CD4-positive, CD25-positive, alpha-beta regulatory T cell (primary cell): ENCODE data around the gene EPHA7. TPM values are rescaled to one million over a fixed set of nuclear protein-coding genes. Genes with fewer than 3 reads are reported as not detected.

Experiments used
- ATAC-seq, 2 donors: fragments of 150-1000 bp; cut with Tn5 transposase; one replicate each; pipeline ENCODE4 v1.10.0; 2021; ENCODE audit warnings: low read depth in 2 of 2, moderate number of reproducible peaks in 2 of 2, moderate library complexity in 1 of 2
- DNase-seq, 3 donors: peaks; one replicate each; pipeline versions ENCODE4 v3.0.0 to v3.0.0-alpha.2; 2012 to 2022; ENCODE audit warnings: mixed read lengths in 1 of 3
- H3K27ac ChIP-seq: one replicate; pipeline ENCODE4 v1.7.0; 2013; ENCODE audit warnings: mild to moderate bottlenecking, low read length; ENCODE audit not compliant: insufficient read depth, poor library complexity, severe bottlenecking
- H3K27me3 ChIP-seq: one replicate; pipeline ENCODE4 v1.7.0; 2013; ENCODE audit warnings: low read length; ENCODE audit not compliant: control insufficient read depth, insufficient read depth
- H3K36me3 ChIP-seq: one replicate; pipeline ENCODE4 v1.7.0; 2013; ENCODE audit warnings: mild to moderate bottlenecking, low read length, moderate library complexity; ENCODE audit not compliant: control insufficient read depth, insufficient read depth
- H3K4me1 ChIP-seq: 2 replicates; pipeline ENCODE4 v1.7.0; 2013; ENCODE audit warnings: mild to moderate bottlenecking, low read length; ENCODE audit not compliant: insufficient read depth, control insufficient read depth, poor library complexity, severe bottlenecking
- H3K4me3 ChIP-seq: one replicate; pipeline ENCODE4 v1.7.0; 2013; ENCODE audit warnings: low read depth, mild to moderate bottlenecking, low read length, moderate library complexity
- H3K9me3 ChIP-seq, 2 experiments: 1 replicate in 1 of 2; 2 replicates in 1 of 2; pipeline ENCODE4 v1.7.0; 2013; ENCODE audit warnings: low read length in 2 of 2, mild to moderate bottlenecking in 1 of 2, moderate library complexity in 1 of 2; ENCODE audit not compliant: control insufficient read depth in 2 of 2
- H3K27ac Mint-ChIP-seq, 3 donors: one replicate each; pipeline ENCODE4 v1.8.0; 2020 to 2022; ENCODE audit warnings: mild to moderate bottlenecking in 3 of 3, mixed read lengths in 3 of 3, moderate library complexity in 2 of 3
- H3K27me3 Mint-ChIP-seq: one replicate; pipeline ENCODE4 v1.8.0; 2022; ENCODE audit warnings: mild to moderate bottlenecking, mixed read lengths
- H3K36me3 Mint-ChIP-seq: one replicate; pipeline ENCODE4 v1.8.0; 2020; ENCODE audit warnings: mixed read lengths
- H3K4me1 Mint-ChIP-seq, 4 donors: one replicate each; pipeline ENCODE4 v1.8.0; 2020 to 2022; ENCODE audit warnings: mixed read lengths in 4 of 4, mild to moderate bottlenecking in 1 of 4
- H3K4me3 Mint-ChIP-seq, 4 donors: one replicate each; pipeline ENCODE4 v1.8.0; 2020 to 2022; ENCODE audit warnings: mild to moderate bottlenecking in 4 of 4, mixed read lengths in 4 of 4, moderate library complexity in 3 of 4
- H3K9me3 Mint-ChIP-seq, 7 donors: one replicate each; pipeline ENCODE4 v1.8.0; 2020 to 2022; ENCODE audit warnings: mixed read lengths in 7 of 7, mild to moderate bottlenecking in 3 of 7, moderate library complexity in 2 of 7
- polyA plus RNA-seq, 4 donors: library from polyadenylated mRNA; unstranded; fragments of 300-500 nt; fragmentation: Illumina TruSeq; gene quantifications; one replicate each; pipeline ENCODE4 v1.2.3, GENCODE V29; 2021
- total RNA-seq: library from RNA; stranded (reverse); gene quantifications from one replicate; pipeline ENCODE4 v1.2.3, GENCODE V29; 2022

The EPHA7 gene
- total and polyA plus RNA-seq, 5 donors from 2014 or later = not detected

DNA sequence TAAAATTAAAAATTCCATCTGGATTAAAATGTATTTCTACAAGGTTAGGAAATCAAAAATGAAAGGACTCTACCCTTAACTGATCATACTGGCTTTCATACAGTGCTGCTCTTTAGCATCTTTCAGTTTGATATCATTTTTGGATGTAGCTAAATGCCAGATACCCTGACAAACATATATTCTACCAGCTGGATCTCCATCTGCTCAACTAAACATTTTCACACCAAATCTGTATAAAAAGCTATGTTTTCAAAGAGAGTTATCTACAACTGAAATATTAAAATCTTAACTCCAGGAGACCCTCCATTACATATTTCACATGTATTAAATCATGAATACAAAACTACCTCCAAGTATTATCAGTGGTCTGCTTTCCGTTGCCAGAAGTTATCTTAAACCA lies 95.7 kb downstream of the EPHA7 start:
- Histone ChIP-seq H3K27ac (no peak overlapping the region), H3K36me3 (no peaks in the 10 kb centered on the region), H3K4me3 (no peak overlapping the region), H3K27me3 (no peaks in the 10 kb centered on the region), H3K9me3 (no peaks in the 10 kb centered on the region), H3K4me1 (no peaks in the 10 kb centered on the region)
- Mint-ChIP-seq H3K9me3 (peaks cover 0 to 9% (median 4%) of the 10 kb centered on the region in 7 donors), H3K4me1 (no peaks in the 10 kb centered on the region), H3K27ac (no peak overlapping the region), H3K4me3 (no peak overlapping the region), H3K36me3 (no peaks in the 10 kb centered on the region), H3K27me3 (no peaks in the 10 kb centered on the region)
- DNase-seq (no peak), ATAC-seq (no peak)

DNA sequence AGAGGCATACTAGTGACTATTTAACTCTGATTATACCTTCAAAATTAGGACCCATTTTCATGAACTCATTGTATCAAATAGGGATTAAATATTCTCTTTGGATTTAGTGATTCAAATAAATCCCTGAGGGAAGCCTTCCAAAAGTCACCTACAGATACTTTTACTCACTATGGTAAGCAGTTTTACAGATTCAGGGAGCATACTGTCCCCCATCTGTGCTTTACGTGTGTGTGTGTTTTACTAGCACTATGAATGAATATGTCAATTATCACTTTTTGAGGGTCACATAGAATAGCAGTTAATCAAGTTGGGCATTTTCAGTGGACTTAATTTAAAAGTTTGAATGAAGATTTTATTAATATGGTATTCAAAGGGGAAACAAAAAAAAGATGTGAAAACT lies 96.7 kb downstream of the EPHA7 start:
- H3K27me3 ChIP-seq = no peaks in the 10 kb centered on the region
- H3K4me1 Mint-ChIP-seq = no peaks in the 10 kb centered on the region
- ATAC-seq = no peak
- H3K4me3 ChIP-seq = no peak overlapping the region
- H3K9me3 Mint-ChIP-seq = peaks cover 0 to 9% (median 3%) of the 10 kb centered on the region in 7 donors
- no peaks in the 10 kb centered on the region for H3K36me3 Mint-ChIP-seq
- H3K4me1 ChIP-seq = no peaks in the 10 kb centered on the region
- no peak overlapping the region for H3K4me3 Mint-ChIP-seq
- no peaks in the 10 kb centered on the region for H3K27me3 Mint-ChIP-seq
- DNase-seq = no peak
- no peak overlapping the region for H3K27ac Mint-ChIP-seq
- H3K36me3 ChIP-seq = no peaks in the 10 kb centered on the region
- H3K9me3 ChIP-seq = no peaks in the 10 kb centered on the region
- no peak overlapping the region for H3K27ac ChIP-seq

DNA sequence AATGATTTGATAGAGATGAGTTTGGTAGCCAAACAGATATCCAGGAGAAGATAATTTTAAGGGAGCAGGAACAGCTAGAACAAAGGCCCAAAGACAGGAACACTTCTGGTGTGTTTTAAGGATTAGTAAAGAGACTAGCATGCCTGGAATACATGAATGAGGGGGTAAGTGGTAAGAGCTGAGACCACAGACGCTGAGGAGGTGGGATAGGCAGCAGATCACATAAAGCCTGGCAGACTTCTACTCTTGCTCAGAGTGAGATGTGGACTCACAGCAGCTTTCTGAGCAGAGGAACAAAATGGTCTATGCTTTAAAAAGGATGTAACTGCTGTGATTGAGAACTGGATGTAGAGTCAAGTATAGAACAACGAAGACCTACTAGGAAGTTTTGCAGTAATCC lies 100.1 kb downstream of the EPHA7 start:
- Mint-ChIP-seq H3K9me3 (peaks cover 0 to 15% (median 1%) of the 10 kb centered on the region in 7 donors), H3K36me3 (no peaks in the 10 kb centered on the region), H3K4me3 (no peak overlapping the region), H3K4me1 (no peaks in the 10 kb centered on the region), H3K27ac (no peak overlapping the region), H3K27me3 (no peaks in the 10 kb centered on the region)
- no peaks in the 10 kb centered on the region for H3K27me3 ChIP-seq
- ATAC-seq = no peak
- no peak overlapping the region for H3K4me3 ChIP-seq
- H3K4me1 ChIP-seq = no peaks in the 10 kb centered on the region
- no peaks in the 10 kb centered on the region for H3K36me3 ChIP-seq
- H3K9me3 ChIP-seq = no peaks in the 10 kb centered on the region
- no peak overlapping the region for H3K27ac ChIP-seq
- DNase-seq = no peak

- H3K27me3 ChIP-seq = no peaks in the 10 kb centered on the region
- Mint-ChIP-seq H3K27me3 (no peaks in the 10 kb centered on the region), H3K4me3 (no peak overlapping the region), H3K4me1 (no peaks in the 10 kb centered on the region), H3K9me3 (peaks cover 0 to 15% (median 1%) of the 10 kb centered on the region in 7 donors), H3K27ac (no peak overlapping the region), H3K36me3 (no peaks in the 10 kb centered on the region)
- ATAC-seq (no peak), DNase-seq (no peak)
- H3K4me1 ChIP-seq = no peaks in the 10 kb centered on the region
- no peak overlapping the region for H3K4me3 ChIP-seq
- H3K27ac ChIP-seq = no peak overlapping the region
- no peaks in the 10 kb centered on the region for H3K36me3 ChIP-seq
- no peaks in the 10 kb centered on the region for H3K9me3 ChIP-seq
These were observed 101.2 kb downstream of the EPHA7 start for GRCh38 chr6:93318121-93318520.

DNA sequence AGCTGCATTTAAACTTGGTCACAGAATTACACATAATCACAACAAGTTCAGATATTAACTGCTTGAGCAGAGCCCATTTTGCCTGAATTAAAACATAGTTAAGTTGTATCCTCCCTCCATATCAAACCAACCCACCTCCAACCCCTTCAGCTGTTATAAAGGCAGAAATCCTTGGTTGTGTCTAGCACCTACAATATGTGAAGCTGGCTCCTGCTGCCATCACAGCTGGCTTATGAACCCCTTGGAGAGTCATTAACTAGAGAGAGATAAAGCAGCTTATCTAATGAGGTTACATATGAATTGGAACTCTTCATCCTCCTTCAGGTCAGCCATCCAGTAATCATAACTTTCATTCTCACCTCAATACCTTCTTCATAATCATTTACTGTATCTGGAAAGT lies 101.8 kb downstream of the EPHA7 start:
- no peaks in the 10 kb centered on the region for H3K27me3 ChIP-seq

GRCh38 chr6:93307505-93308409 lies 111.6 kb downstream of the EPHA7 start:
- no peaks in the 10 kb centered on the region for H3K27me3 Mint-ChIP-seq
- H3K9me3 Mint-ChIP-seq = peaks cover 2 to 13% (median 6%) of the 10 kb centered on the region in 7 donors
- H3K4me1 Mint-ChIP-seq = no peaks in the 10 kb centered on the region
- ATAC-seq (no peak), DNase-seq (no peak)
- H3K4me3 ChIP-seq = no peak overlapping the region
- H3K9me3 ChIP-seq = no peaks in the 10 kb centered on the region
- H3K36me3 Mint-ChIP-seq = no peaks in the 10 kb centered on the region
- H3K27me3 ChIP-seq = no peaks in the 10 kb centered on the region
- no peak overlapping the region for H3K27ac ChIP-seq
- no peaks in the 10 kb centered on the region for H3K36me3 ChIP-seq
- H3K4me1 ChIP-seq = no peaks in the 10 kb centered on the region
- H3K4me3 Mint-ChIP-seq = no peak overlapping the region
- H3K27ac Mint-ChIP-seq = no peak overlapping the region

More for the DNA sequence above, 101.8 kb downstream of the EPHA7 start:
- H3K27me3 Mint-ChIP-seq = no peaks in the 10 kb centered on the region
- H3K36me3 ChIP-seq = no peaks in the 10 kb centered on the region
- H3K4me3 Mint-ChIP-seq = no peak overlapping the region
- ATAC-seq (no peak), DNase-seq (no peak)
- no peaks in the 10 kb centered on the region for H3K36me3 Mint-ChIP-seq
- H3K27ac ChIP-seq = no peak overlapping the region
- no peaks in the 10 kb centered on the region for H3K9me3 ChIP-seq
- no peak overlapping the region for H3K27ac Mint-ChIP-seq
- no peaks in the 10 kb centered on the region for H3K4me1 ChIP-seq
- H3K4me3 ChIP-seq = no peak overlapping the region
- H3K4me1 Mint-ChIP-seq = no peaks in the 10 kb centered on the region
- peaks cover 0 to 15% (median 1%) of the 10 kb centered on the region in 7 donors for H3K9me3 Mint-ChIP-seq

GRCh38 chr6:93305088-93305487 lies 114.3 kb downstream of the EPHA7 start:
- H3K27me3 Mint-ChIP-seq = no peaks in the 10 kb centered on the region
- no peaks in the 10 kb centered on the region for H3K4me1 Mint-ChIP-seq
- DNase-seq (no peak), ATAC-seq (no peak)
- H3K27me3 ChIP-seq = no peaks in the 10 kb centered on the region
- H3K27ac Mint-ChIP-seq = no peak overlapping the region
- H3K9me3 Mint-ChIP-seq = peaks cover 2 to 11% (median 9%) of the 10 kb centered on the region in 7 donors
- H3K4me3 Mint-ChIP-seq = no peak overlapping the region
- H3K4me1 ChIP-seq = no peaks in the 10 kb centered on the region
- peaks cover 0 to 2% of the 10 kb centered on the region in 2 experiments for H3K9me3 ChIP-seq
- H3K4me3 ChIP-seq = no peak overlapping the region
- no peaks in the 10 kb centered on the region for H3K36me3 ChIP-seq
- no peaks in the 10 kb centered on the region for H3K36me3 Mint-ChIP-seq
- no peak overlapping the region for H3K27ac ChIP-seq

DNA sequence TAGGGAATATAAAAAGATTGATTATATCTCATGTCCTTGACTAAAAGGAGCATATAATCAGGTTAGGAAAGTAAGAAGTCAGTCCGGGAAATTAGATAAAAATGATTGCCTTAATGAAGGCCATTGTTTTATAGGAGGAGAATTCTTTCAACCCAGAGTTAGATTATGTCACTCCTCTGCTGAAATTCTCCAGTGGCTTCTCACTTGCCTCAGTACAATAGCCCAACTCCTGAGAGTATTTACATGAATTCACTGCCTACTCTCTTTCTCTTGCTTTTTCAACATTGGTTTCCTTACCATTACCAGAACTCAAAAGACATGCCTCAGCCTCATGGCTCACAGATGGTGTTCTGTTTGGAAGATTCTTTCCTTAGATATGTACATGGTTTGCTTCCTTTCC lies 114.9 kb downstream of the EPHA7 start:
- DNase-seq = no peak
- Mint-ChIP-seq H3K27ac (no peak overlapping the region), H3K9me3 (peaks cover 3 to 15% (median 9%) of the 10 kb centered on the region in 7 donors), H3K4me1 (no peaks in the 10 kb centered on the region), H3K36me3 (no peaks in the 10 kb centered on the region), H3K4me3 (no peak overlapping the region), H3K27me3 (no peaks in the 10 kb centered on the region)
- H3K27ac ChIP-seq = no peak overlapping the region
- no peaks in the 10 kb centered on the region for H3K36me3 ChIP-seq
- no peak for ATAC-seq
- H3K27me3 ChIP-seq = no peaks in the 10 kb centered on the region
- no peaks in the 10 kb centered on the region for H3K4me1 ChIP-seq
- peaks cover 0 to 2% of the 10 kb centered on the region in 2 experiments for H3K9me3 ChIP-seq
- no peak overlapping the region for H3K4me3 ChIP-seq
